HepG2 (cell line): ENCODE data around the gene PEPD. TPM values are rescaled to one million over a fixed set of nuclear protein-coding genes. Genes with fewer than 3 reads are reported as not detected.

ENCODE experiments used
- ATF7 ChIP-seq, 2 experiments: fragments of 450-650 bp in 1 of 2; sonication (generic) in 1 of 2; formaldehyde crosslinking in 1 of 2; IDR thresholded peaks; 2 replicates each; pipeline versions ENCODE4 v1.4.0 to v1.6.1; 2016 to 2020; ENCODE audit warnings: antibody characterized with exemption in 1 of 2, mild to moderate bottlenecking in 1 of 2, missing genetic modification reagents in 1 of 2
- ATM ChIP-seq: fragments of 450-650 bp; IDR thresholded peaks from 2 replicates; pipeline ENCODE4 v1.7.1; 2017; ENCODE audit warnings: mild to moderate bottlenecking, borderline replicate concordance
- CREM ChIP-seq, 2 experiments: sonication (generic) in 1 of 2; formaldehyde crosslinking in 1 of 2; IDR thresholded peaks; 2 replicates each; pipeline versions ENCODE4 v1.4.0 to v1.6.1; 2016 to 2020; ENCODE audit warnings: antibody characterized with exemption in 1 of 2, mild to moderate bottlenecking in 1 of 2, missing genetic modification reagents in 1 of 2
- FOXA3 ChIP-seq: IDR thresholded peaks from 2 replicates; pipeline ENCODE4 v1.6.1; 2016; ENCODE audit warnings: missing genetic modification reagents, missing compliant biosample characterization
- GZF1 ChIP-seq: sonication (generic); formaldehyde crosslinking; IDR thresholded peaks from 2 replicates; pipeline ENCODE4 v1.5.1; 2020; ENCODE audit warnings: mild to moderate bottlenecking, missing genetic modification reagents
- HNF4G ChIP-seq, 2 experiments: sonication (generic) in 1 of 2; formaldehyde crosslinking in 1 of 2; IDR thresholded peaks; 2 replicates each; pipeline versions ENCODE4 v1.4.0 to v1.6.1; 2011 to 2020; ENCODE audit warnings: borderline replicate concordance in 2 of 2, low read depth in 2 of 2, mild to moderate bottlenecking in 2 of 2, low read length in 1 of 2, missing genetic modification reagents in 1 of 2, moderate library complexity in 1 of 2
- IRX3 ChIP-seq: sonication (generic); formaldehyde crosslinking; IDR thresholded peaks from 2 replicates; pipeline ENCODE4 v1.8.1; 2023; ENCODE audit warnings: mild to moderate bottlenecking, low read depth, missing genetic modification reagents, borderline replicate concordance
- KAT7 ChIP-seq: IDR thresholded peaks from 2 replicates; pipeline ENCODE4 v1.6.1; 2018; ENCODE audit warnings: borderline replicate concordance, missing compliant biosample characterization
- KLF15 ChIP-seq: sonication (generic); formaldehyde crosslinking; IDR thresholded peaks from 2 replicates; pipeline ENCODE4 v1.8.1; 2023; ENCODE audit warnings: borderline replicate concordance, mild to moderate bottlenecking, inconsistent platforms, missing genetic modification reagents, mixed read lengths
- NCOA5 ChIP-seq: sonication (generic); formaldehyde crosslinking; IDR thresholded peaks from 2 replicates; pipeline ENCODE4 v1.4.0; 2020; ENCODE audit warnings: missing genetic modification reagents
- SNAPC4 ChIP-seq: sonication (generic); formaldehyde crosslinking; IDR thresholded peaks from 2 replicates; pipeline ENCODE4 v1.4.0; 2020; ENCODE audit warnings: mild to moderate bottlenecking, missing genetic modification reagents
- SP2 ChIP-seq: sonication (generic); formaldehyde crosslinking; IDR thresholded peaks from 2 replicates; pipeline ENCODE4 v1.5.1; 2020; ENCODE audit warnings: mild to moderate bottlenecking, missing genetic modification reagents
- TFDP1 ChIP-seq: IDR thresholded peaks from 2 replicates; pipeline ENCODE4 v1.6.1; 2016; ENCODE audit warnings: missing compliant biosample characterization, missing genetic modification reagents, borderline replicate concordance
- ZBTB26 ChIP-seq: IDR thresholded peaks from 2 replicates; pipeline ENCODE4 v1.6.1; 2016; ENCODE audit warnings: missing compliant biosample characterization, missing genetic modification reagents, borderline replicate concordance
- ZFP37 ChIP-seq: sonication (generic); formaldehyde crosslinking; IDR thresholded peaks from 2 replicates; pipeline ENCODE4 v1.4.0; 2020; ENCODE audit warnings: missing genetic modification reagents, borderline replicate concordance
- ZNF44 ChIP-seq: sonication (generic); formaldehyde crosslinking; IDR thresholded peaks from 2 replicates; pipeline ENCODE4 v1.5.1; 2020; ENCODE audit warnings: mild to moderate bottlenecking, missing genetic modification reagents
- ZNF441 ChIP-seq: sonication (generic); formaldehyde crosslinking; IDR thresholded peaks from 2 replicates; pipeline ENCODE4 v1.7.0; 2021; ENCODE audit warnings: missing genetic modification reagents, borderline replicate concordance
- ZNF570 ChIP-seq: sonication (generic); formaldehyde crosslinking; IDR thresholded peaks from 2 replicates; pipeline ENCODE4 v1.4.0; 2020; ENCODE audit warnings: mild to moderate bottlenecking, missing genetic modification reagents, borderline replicate concordance
- ZNF572 ChIP-seq: sonication (generic); formaldehyde crosslinking; IDR thresholded peaks from 2 replicates; pipeline ENCODE4 v1.5.1; 2020; ENCODE audit warnings: mild to moderate bottlenecking, missing genetic modification reagents
- ZNF740 ChIP-seq: sonication (generic); formaldehyde crosslinking; IDR thresholded peaks from 2 replicates; pipeline ENCODE4 v1.4.0; 2020; ENCODE audit warnings: missing genetic modification reagents
- polyA plus RNA-seq, 8 experiments: library from polyadenylated mRNA; depleted of rRNA in 3 of 8; stranded (reverse) in 7 of 8; unstranded in 1 of 8; fragments of >200 nt; fragmentation: Illumina TruSeq in 4 of 8; extraction: Trizol in 4 of 8; gene quantifications; 2 replicates each; pipeline versions ENCODE4 v1.2.1 to v1.2.3, GENCODE V29; 2011 to 2016; ENCODE audit warnings: low read depth in 4 of 8, missing spikeins in 1 of 8, mixed read lengths in 1 of 8; ENCODE audit not compliant: insufficient read depth in 1 of 8
- total RNA-seq, 5 experiments: library from RNA; depleted of rRNA; stranded (reverse); fragments of >200 nt; fragmentation: Illumina TruSeq; extraction: Trizol; gene quantifications; 2 replicates each; pipeline ENCODE4 v1.2.3, GENCODE V29; 2016; ENCODE audit warnings: low read depth in 1 of 5

The PEPD gene
- total and polyA plus RNA-seq, 2 of the 13 experiments (the other 11 are each of a cell fraction or from before 2014, with no cell fraction given) = 60.7 to 75.1 TPM

- TF ChIP-seq NCOA5 (CRISPR knock-in tag) (no peak), KLF15 (CRISPR knock-in tag) (0 out of 2 replicates have a peak, but pooled peaks have one; percentile 13), SP2 (CRISPR knock-in tag) (peak; percentile 36; the same call in 1 of the 2 replicates), ZNF572 (CRISPR knock-in tag) (peak; percentile 58), ZNF740 (peak; percentile 21; the same call in 1 of the 2 replicates), ZNF441 (CRISPR knock-in tag) (0 out of 2 replicates have a peak, but pooled peaks have one; percentile 37), ZNF44 (0 out of 2 replicates have a peak, but pooled peaks have one; percentile 18), HNF4G (IDR thresholded peaks at IDR 0.05; ENCODE audit: borderline replicate concordance, low read depth, low read length) (no peak), HNF4G (CRISPR knock-in tag; IDR thresholded peaks at IDR 0.05; ENCODE audit: borderline replicate concordance, low read depth) (no peak), ZBTB26 (CRISPR knock-in tag) (no peak), TFDP1 (CRISPR knock-in tag) (no peak), FOXA3 (CRISPR knock-in tag) (peak; percentile 27; the same call in 1 of the 2 replicates), CREM (IDR thresholded peaks at IDR 0.05) (no peak), CREM (CRISPR knock-in tag; IDR thresholded peaks at IDR 0.05) (no peak), ATM (no peak), ZFP37 (CRISPR knock-in tag) (0 out of 2 replicates have a peak, but pooled peaks have one; percentile 20), ATF7 (IDR thresholded peaks at IDR 0.05) (no peak), ATF7 (CRISPR knock-in tag; IDR thresholded peaks at IDR 0.05) (no peak), SNAPC4 (no peak), KAT7 (CRISPR knock-in tag) (peak; percentile 18; the same call in 1 of the 2 replicates), ZNF570 (0 out of 2 replicates have a peak, but pooled peaks have one; percentile 38), IRX3 (CRISPR knock-in tag) (no peak), GZF1 (no peak)
Observed at GRCh38 chr19:33393286-33394005, 128.1 kb downstream of the PEPD start (continued).
